Caki2 (cell line): ENCODE results near the gene NEURL3. TPM values are rescaled to one million over a fixed set of nuclear protein-coding genes. Genes with fewer than 3 reads are reported as not detected.
A peak's percentile ranks its signal among the peaks of the same experiment; 100 is the strongest.
"Not testable (repeated sequence)": the region's sequence is repeated elsewhere in the genome, so short reads cannot be mapped to it uniquely, and the experiment has no call there.

Experiments
- DNase-seq: peaks from one replicate; pipeline ENCODE4 v3.0.0-alpha.2; 2015; ENCODE audit warnings: low read depth
- in situ Hi-C: cut with HindIII; loops from 2 replicates; pipeline ENCODE4 v1.10.0; 2016; ENCODE audit warnings: low sequenced_read_pairs, low pct_unique_long_range_greater_than_20kb, mixed read lengths
- total RNA-seq: library from RNA; depleted of rRNA; stranded (reverse); fragments of >200 nt; shearing (Covaris generic); gene quantifications from 2 replicates; pipeline ENCODE4 v1.2.3, GENCODE V29; 2014; ENCODE audit warnings: low replicate concordance; rRNA removed

The NEURL3 gene, protein sequence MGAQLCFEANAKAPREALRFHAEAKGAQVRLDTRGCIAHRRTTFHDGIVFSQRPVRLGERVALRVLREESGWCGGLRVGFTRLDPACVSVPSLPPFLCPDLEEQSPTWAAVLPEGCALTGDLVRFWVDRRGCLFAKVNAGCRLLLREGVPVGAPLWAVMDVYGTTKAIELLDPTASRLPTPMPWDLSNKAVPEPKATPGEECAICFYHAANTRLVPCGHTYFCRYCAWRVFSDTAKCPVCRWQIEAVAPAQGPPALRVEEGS
- 11.4 and 29.6 TPM in 2 replicates for total RNA-seq

DNA sequence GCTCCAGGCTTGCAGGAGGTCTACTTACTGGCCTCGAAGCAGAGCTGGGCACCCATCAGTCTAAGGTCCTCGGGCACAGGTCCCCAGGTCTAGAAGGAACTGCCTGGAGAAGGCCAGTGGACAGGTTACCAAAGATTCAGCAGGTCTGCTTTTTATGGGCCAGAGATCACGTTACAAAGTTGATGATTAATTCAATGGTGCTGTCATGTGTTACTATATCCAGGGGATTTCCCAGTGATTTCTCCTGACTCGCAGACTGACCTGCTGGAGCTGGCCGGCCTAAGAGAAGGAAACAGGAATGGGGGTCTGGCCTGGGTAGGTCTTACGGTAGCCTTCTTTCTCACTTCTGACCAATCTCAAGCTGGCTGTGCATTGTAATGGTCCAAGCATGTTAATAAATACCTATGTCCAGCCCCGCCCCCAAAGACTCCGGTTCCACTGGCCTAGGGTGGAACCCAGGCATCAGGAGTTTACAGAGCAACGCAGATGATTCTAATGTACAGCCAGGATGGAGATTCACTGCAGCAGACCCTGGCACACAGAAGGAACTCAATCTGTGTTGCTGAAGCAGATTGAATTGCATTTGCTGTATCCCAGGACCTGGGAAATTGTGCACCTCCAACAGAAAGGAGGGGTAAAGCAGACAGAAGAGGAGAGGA, at the start of gene NEURL3:
NEURL3 (minus strand) TSS at position 127 of the 659 bp plus-strand sequence; CDS start at position 56, 71 bp downstream.
- in situ Hi-C loops, result no loop called here
- peak; percentile 99 for DNase-seq

DNA sequence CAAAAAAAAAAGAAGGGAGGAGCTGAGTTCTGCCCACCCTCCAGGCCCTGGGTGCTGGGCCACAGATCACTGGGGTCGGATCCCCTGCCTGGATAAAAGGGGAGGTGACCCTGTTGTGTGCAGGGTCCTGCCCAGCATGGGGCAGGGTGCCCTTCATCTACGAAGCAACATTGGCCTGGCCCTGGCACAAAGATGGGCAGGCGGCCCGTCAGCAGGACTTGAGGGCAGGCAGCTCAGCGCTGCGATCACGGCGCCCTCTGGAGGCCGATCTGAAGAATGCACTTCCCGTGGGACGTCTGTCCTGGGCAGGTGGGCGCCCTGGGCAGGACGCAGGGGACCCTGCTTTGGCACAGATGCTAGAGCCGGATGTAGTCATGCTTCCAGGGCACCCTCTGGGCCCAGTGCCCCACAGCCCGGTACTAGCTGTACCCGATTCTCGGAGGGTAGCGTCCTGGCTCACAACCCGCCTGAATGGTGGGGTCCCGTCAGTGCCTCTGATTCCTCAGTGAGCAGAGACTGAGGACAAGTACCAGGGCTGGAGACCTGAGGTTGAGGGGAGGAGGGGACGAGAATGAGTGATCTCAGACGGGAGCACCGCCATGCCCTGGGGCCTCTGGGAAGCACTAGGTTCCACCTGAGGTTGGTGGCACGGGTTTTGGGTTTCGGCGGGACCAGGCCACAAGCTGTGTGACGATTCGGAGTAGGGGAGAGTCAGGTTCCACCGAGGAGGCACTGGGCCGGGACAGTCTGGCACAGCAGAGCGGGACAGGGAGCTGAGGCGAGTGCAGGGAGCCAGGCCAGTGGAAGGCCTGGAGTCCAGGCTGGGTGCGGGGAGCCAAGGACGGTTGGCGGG, 49.4 kb upstream of the NEURL3 start:
- in situ Hi-C loops, result no loop called here
- peak; percentile 39 for DNase-seq

DNA sequence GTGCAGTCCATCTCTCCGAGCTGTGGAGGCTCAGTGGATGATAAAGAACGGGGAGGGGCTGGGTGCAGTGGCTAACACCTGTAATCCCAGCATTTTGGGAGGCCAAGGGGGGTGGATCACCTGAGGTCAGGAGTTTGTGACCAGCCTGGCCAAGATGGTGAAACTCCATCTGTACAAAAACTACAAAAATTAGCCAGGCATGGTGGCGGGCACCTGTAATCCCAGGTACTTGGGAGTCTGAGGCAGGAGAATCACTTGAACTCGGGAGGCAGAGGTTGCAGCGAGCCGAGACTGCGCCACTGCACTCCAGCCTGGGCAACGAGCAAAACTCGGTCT, 48.8 kb upstream of the NEURL3 start:
- DNase-seq, in situ Hi-C loops: not testable (repeated sequence)

DNA sequence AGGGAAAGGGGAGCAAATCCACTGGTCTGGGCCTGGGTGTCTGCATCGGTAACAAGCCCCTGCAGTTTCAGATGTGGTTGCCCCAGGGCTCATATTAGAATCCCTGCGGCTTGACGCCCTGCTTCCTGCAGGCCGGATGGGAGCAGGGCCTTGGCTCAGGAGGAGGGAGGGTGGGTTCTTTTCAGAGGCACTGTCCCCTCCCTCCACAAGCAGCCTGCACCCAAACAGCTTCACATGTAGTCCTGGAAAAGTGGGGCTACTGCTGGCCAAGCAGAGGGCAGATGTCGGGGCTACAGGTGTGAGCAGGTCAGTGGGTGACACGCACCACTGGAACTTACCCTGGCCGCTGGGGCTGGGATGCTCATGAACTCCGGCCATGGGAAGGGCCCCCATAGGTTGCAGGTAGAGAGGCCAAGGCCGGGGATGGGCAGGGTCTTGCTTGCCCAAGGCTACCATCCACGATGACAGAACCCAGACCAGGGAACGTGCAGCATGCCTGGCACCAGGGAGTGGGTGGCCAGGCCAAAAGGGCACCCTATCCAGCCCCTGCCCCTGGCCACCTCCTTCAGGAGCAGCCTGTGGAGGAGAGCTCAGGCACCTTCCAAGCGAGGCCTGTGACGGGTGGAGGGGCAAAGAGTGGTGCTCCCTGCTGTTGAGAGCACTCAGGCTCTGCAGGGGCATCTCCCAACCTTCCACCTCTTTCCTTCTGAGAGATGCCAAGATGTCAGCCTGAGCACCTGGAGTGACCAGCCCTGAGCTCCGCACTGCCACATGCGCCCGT, 48.2 kb upstream of the NEURL3 start:
- in situ Hi-C loops, result no loop called here
- DNase-seq, result no peak

DNA sequence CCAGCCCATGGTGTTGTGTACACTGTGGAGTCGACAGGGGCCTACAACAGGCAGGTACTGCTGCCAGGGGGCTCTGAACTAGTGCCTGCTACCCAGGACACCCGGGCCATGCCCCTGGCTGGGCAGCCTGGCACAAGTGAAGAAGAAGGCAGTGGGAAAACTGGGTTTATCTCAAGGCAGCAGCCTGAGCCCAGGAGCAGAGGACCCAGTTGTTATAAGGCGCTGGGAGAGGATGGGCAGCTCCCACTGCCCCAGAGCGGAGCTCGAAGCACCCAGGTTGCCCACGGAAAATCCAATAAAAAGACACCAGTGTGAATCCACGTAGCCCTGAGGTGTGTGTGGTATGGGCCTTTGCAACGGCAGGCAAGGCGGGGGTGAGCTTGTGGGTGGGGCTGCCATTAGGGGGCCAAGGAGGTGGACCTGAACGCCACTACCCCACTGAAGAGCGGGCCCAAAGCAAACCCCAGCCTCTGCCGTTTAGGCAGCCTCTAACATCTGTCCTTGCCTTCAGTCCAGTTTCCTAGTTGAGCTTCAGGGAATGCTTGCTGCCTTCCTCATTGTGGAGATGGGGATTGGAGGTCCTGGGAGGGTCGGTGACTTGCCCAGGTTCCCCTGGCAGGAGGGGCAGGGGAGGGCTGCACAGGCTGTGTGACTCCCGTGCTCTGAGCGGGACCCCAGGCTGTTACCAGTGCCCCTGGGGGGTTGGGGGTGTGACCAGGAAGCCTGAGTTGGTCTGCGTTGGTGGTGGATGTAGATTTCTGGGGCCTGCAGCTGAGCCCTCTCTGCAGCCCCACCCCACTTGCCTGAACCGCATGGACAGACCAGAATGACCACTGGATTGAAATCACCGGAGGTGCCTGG, 47.4 kb upstream of the NEURL3 start:
- in situ Hi-C loops, result no loop called here
- DNase-seq, result no peak

DNA sequence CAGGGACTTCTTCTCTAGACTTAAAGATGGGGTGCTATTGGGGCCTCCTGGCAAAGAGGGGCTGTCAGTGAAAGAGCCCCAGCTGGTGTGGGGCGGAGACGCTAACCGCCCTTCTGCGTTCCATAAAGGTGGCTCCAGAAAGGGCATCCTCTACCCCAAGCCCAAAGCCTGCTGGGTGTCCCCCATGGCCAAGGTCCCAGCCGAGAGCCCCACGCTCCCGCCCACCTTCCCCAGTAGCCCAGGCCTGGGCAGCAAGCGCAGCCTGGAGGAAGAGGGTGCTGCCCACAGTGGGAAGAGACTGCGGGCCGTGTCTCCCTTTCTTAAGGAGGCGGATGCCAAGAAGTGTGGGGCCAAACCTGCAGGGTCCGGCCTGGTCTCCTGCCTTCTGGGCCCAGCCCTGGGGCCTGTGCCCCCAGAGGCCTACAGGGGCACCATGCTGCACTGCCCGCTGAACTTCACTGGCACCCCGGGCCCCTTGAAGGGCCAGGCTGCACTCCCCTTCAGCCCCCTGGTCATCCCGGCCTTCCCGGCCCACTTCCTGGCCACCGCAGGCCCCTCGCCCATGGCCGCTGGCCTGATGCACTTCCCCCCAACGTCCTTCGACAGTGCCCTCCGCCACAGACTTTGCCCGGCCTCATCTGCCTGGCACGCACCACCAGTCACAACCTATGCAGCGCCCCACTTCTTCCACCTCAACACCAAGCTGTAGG, 46.6 kb upstream of the NEURL3 start:
- no peak for DNase-seq
- in situ Hi-C loops, result no loop called here

DNA sequence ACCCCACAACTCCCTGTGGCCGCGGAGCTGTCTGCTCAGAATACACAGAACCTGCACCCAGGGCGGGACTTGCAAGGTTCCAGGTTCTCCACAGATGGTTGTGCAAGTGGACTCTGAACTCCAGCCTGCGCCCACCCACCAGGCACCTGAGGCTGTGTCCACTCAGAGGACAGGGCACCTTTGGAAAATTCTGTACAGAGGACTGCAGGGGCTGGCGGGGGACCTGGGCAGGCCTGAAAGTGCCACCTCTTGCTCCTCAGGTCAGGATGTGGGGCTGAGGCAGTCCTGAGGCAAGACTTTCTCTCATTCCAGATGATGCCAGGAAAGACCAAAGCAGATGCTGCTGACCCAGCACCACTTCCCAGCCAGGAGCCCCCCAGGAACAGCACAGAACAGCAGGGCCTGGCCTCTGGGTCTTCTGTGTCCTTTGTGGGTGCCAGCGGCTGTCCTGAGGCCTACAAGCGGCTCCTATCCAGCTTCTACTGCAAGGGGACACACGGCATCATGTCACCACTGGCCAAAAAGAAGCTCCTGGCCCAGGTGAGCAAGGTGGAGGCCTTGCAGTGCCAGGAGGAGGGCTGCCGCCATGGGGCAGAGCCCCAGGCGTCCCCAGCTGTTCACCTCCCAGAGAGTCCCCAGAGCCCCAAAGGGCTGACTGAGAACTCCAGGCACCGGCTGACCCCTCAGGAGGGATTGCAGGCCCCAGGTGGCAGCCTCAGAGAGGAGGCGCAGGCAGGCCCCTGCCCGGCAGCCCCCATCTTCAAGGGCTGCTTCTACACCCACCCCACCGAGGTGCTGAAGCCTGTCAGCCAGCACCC, 45.8 kb upstream of the NEURL3 start:
- DNase-seq, result no peak
- in situ Hi-C loops, result no loop called here

DNA sequence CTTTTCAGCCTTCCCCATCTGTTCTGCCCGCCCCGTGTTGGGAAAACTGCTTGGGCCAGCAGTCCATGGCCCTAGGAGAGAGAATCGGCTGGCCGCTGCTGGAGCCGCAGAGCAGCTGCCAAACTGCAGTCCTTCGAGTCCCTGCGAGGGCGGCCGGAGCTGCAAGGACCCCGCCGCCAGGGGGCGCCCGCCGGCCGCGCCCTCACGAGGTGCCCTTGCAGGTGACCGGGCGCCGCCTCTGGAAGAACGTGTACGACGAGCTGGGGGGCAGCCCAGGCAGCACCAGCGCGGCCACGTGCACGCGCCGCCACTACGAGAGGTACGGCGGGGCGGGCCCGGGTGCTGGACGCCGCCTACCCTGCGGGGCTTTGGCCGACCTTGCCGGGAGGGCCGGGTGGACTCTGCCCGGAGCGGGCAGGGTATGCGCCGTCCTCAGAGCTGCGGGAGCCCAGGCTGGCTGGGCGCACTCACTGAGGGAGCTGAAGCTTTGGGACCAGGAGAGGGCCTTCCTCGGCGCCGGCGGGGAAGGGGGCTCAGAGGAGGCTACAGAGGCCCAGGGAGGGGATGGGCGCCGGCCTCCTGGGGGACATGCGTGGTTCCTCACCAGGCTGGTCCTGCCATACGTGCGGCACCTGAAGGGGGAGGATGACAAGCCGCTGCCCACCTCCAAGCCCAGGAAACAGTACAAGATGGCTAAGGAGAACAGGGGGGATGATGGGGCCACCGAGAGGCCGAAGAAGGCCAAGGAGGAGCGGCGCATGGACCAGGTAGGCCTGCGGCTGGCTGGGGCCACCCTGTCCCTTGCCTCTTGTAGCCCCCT, 45.0 kb upstream of the NEURL3 start:
- DNase-seq, result no peak
- in situ Hi-C loops, result no loop called here

DNA sequence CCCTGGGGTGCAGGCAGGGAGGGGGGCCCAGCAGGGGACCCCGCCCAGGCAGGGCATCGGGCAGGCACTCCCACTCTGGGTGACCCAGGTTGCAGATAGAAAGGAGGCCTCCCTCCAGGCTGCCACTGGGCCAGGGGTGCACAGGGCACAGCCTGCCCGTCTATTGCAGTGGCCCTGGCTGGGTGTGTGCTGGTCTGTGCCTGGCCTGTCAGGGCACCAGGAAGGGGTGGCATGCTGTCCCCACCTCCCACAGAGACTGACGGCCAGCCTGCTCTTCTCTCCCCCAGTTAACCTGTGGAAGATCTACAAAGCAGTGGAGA, 44.3 kb upstream of the NEURL3 start:
- in situ Hi-C loops, result no loop called here

DNA sequence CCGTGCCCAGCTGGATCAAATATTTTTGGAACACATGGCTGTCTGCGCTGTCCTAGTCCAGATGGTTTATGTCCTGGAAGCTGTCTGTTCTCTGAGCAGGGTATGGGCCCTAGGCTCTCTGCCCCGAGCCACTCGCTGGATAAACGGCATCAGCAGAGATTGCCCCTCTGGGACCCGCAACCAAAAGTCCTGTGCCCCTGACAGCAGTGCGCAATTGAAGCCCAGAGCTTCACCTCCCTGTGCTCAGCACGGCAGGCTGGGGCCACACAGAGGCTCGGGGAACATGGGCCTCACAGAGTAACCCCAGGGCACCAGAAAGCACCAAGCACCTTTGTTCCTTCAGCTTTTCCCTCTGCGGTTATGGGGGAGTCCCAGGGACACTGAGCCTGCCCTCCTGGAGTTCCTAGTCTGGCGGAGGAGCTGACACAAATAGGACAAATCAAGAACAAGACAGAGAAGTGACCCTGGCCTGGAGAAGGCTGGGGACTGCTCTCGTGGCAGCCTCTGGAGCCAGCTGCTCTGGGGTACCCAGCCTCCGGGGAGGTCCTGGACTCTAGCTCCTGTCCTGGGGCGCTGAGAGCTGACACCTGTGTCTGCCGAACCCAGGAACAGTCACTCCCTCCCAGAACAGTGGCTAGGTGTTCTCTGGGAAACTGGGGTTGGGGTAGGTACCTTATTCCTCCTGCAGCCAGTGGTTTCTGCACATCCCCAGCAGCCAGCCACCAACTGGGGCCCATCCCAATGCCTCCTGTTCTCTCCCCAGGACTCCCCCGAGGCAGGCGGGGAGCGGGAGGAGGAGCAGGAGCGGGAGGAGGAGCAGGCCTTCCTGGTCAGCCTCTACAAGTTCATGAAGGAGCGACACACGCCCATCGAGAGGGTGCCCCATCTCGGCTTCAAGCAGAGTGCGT, 43.7 kb upstream of the NEURL3 start:
- in situ Hi-C loops, result no loop called here
- DNase-seq, result no peak

More for the DNA sequence above, 44.3 kb upstream of the NEURL3 start:
- no peak for DNase-seq

DNA sequence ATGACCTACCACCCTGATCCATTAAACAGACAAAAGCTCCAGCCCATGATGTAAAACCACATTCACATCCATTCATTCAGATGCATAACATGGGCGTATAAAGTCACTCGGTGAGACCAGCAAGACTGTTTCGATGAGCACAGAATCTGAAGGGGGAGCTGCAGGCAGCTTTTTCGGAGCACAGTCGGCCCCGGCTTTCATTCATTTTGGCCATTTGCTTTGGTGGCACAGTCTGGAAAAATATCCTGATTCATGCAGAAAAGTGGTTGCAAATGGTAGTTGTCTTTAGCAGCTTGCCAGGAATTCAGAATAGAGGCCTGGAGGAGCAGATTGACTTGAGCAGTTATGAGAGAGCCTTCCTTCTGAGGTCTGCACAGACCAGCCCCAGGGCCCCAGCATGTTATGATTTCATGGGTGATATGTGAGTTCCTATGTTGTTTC, 42.6 kb upstream of the NEURL3 start:
- in situ Hi-C loops, result no loop called here

DNA sequence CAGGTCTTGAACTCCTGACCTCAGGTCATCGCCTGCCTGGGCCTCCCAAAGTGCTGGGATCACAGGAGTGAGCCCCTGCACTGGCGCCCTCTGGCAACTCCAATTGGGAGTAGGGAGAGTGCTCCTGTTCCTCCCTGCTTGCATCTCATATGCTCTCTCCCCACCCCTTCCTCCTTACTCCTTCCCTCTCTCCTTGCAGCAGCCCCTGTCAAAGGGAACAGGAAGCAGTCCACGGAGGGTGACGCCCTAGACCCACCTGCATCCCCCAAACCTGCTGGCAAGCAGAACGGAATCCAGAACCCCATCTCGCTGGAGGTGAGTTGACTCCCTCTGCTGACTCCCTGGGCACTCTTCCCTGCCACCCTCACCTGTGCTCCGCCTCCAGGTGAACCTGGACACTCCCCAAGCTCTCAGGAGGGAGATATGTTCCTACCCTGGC, 42.1 kb upstream of the NEURL3 start:
- no peak for DNase-seq
- in situ Hi-C loops, result no loop called here

More for the DNA sequence above, 42.6 kb upstream of the NEURL3 start:
- DNase-seq, result no peak

DNA sequence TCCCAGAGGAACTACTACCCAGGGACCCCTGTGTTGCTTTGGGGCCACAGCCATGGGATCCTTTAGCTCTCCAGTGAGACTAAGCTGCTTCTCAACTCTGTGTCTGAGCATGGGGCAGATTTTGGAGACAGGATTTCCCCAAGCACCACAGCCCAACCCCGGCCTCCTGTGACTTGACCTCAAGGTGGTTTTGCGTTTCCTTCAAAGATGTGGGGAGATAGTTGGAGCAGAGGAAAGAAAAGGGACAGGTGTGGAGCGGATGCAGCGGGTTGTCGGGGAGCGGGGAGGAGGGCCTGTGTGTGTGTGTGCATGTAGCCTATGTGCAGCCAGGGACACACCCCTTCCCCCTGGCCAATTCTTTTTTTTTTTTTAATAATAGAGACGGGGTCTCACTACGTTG, 41.6 kb upstream of the NEURL3 start:
- in situ Hi-C loops, result no loop called here
- no peak for DNase-seq

DNA sequence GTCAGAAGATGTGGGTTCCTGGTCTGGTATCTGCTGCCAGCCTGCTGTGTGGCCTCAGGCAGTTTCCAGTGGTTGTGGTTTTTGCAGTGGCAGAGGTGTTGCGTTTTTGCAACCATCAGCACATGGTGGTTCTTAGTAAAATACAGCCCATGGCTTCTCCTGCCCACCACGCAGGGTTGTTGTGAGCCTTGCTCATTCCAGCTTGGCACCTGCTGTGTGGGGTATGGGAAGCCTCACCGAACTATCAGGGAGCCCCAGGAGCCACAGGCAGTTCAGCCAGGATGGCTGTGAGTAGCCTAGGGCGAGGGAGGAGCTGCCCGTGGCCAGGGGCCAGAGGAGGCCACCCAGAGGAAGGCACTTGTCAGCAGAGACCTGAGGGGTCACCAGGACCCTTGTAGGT, 41.2 kb upstream of the NEURL3 start:
- in situ Hi-C loops, result no loop called here

More for the DNA sequence above, 41.2 kb upstream of the NEURL3 start:
- DNase-seq, result no peak
